Astrocyte of the hippocampus (primary cell): ENCODE results near the gene YPEL4.
A peak's percentile ranks its signal among the peaks of the same experiment; 100 is the strongest.

Experiments used
- DNase-seq: peaks from one replicate; pipeline ENCODE4 v3.0.0; 2011; ENCODE audit warnings: low read depth, low spot score

The YPEL4 gene

GRCh38 chr11:57633394-57634070 is 16.2 kb downstream of the YPEL4 start:
- no peak for DNase-seq

- no peak for DNase-seq
Measured at GRCh38 chr11:57632116-57632515, 17.6 kb downstream of the YPEL4 start.

DNA sequence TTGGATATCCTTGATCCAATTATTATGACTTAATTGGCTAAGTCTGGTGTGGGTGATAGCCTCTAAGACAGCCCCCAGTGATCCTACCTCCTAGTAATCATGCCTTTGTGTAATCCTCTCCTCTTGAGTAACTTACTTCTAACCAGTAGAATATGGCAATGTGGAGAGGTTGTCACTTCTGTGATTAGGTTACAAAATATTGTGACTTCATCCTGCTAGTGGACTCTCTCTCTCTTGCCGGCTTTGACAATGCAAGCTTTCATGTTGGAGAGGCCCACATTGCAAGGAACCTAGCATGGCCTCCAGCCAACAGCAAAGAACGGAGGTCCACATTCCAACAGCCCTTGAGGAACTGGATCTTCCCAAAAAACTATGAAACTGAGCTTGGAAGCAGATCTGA is 19.5 kb downstream of the YPEL4 start:
- no peak for DNase-seq

DNA sequence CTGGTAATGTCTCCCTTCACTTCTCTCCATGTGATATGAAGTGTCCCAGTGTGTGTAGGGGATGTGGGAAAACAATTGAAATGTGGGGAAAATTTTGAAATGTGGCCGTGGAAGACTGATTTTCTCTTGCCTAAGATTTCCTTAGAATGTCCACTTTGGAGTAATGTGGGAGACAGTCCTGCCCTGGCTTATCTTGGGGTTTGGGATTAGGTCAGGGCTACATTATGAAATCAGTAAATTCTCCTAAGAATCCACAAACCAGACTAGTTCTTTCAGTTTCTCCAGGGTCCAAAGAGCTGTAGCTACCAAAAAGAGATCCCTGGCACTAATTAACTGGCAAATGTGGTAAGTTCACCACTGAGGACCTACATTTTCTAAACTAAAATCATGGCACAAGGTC is 22.8 kb downstream of the YPEL4 start:
- DNase-seq = no peak

DNA sequence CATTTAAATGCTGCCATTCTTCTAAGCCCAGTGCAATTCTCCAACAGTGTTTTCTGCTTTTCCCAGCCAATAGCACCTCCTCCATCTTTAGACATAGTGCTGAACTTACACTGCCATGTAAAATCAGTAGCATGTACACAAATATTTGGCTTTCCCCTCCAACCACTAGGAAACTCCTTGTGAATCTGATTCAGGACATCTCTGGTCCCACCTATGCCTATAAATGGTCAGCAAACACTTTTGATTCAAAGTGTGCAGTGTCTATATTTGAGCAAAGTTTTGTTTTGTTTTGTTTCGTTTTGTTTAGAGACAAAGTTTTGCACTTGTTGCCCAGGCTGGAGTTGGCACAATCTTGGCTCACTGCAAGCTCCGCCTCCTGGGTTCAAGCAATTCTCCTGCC is 24.8 kb downstream of the YPEL4 start:
- no peak for DNase-seq

DNA sequence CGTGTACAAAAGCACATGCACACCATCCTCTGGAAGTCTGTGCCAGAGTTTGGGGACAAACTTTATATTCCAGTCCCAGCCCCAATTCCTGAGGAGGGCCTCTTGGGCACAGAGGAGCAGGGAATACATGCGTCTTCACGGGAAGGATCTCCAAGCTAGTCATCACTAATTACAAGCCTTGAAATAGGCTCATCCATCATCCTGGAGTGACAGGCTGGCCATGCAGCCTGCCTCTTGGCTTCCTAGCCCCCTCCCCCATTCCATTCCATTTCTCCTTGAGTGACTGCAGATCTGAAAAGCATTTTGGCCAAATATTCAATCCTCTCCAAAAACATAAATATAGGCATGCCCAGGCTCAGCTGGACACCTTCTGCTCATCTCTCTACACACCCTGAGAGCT is 27.4 kb downstream of the YPEL4 start:
- no peak for DNase-seq

DNA sequence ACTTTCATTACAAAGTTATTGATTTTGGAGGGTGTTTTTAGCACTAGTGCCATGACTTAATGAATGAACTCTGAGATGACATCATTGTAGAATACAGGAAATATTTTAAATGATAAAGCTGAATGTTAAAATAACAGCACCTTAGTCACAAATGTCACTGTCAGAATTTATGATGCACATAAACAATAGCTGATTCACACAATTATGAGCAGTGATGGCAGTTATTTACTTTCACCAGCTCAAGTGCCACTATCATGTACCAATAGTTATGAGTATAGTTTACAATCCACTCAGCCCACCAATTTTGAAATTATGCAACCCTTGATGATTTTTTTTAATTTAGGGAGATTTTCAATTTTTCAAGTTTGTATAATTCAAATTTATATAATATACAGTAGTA is 29.2 kb downstream of the YPEL4 start:
- DNase-seq = no peak

- no peak for DNase-seq
Measured at GRCh38 chr11:57619331-57619730, 30.4 kb downstream of the YPEL4 start.

DNA sequence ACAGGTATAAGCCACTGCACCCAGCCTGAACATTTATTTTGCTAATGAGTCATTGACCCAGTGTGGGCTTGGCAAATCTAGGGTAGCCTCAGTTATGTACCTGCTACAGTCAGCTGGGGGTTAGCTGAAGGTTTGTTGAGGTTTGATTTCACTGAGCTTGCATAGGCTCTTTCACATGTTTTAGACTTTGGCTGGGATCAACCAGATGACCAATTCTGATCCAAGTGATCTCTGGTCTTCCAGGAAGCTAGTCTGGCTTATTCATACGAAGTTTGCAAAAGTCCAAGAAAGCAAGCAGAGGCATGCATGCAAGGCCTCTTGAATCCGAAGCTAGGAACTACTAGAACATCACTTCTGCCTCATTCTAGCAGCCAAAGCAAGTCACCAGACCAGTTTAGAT is 31.3 kb downstream of the YPEL4 start:
- DNase-seq = no peak

GRCh38 chr11:57616595-57616994 is 33.1 kb downstream of the YPEL4 start:
- no peak for DNase-seq

DNA sequence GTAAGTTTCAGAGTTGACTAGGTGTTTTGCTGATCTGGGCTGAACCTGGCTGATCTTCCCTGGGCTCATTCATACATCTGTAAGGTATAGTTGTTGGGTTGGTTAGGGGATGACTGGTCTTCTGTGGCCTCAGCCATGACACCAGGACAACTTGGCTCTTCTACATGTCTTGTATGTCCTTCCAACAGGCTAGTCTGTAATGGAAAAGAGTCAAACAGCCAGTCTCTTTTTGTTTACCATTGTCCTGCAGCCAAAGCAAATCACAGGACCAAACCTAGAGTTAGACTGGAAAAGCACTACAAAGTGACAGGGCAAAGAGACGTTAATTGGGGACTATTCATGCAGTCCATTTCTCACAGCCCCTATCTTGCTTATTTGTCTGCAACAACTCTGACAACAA is 34.4 kb downstream of the YPEL4 start:
- DNase-seq = no peak

- DNase-seq = no peak
Measured at GRCh38 chr11:57614234-57614772, 35.4 kb downstream of the YPEL4 start.

- no peak for DNase-seq
Measured at GRCh38 chr11:57610170-57610569, 39.5 kb downstream of the YPEL4 start.

- no peak for DNase-seq
Measured at GRCh38 chr11:57605028-57605420, 44.7 kb downstream of the YPEL4 start.

DNA sequence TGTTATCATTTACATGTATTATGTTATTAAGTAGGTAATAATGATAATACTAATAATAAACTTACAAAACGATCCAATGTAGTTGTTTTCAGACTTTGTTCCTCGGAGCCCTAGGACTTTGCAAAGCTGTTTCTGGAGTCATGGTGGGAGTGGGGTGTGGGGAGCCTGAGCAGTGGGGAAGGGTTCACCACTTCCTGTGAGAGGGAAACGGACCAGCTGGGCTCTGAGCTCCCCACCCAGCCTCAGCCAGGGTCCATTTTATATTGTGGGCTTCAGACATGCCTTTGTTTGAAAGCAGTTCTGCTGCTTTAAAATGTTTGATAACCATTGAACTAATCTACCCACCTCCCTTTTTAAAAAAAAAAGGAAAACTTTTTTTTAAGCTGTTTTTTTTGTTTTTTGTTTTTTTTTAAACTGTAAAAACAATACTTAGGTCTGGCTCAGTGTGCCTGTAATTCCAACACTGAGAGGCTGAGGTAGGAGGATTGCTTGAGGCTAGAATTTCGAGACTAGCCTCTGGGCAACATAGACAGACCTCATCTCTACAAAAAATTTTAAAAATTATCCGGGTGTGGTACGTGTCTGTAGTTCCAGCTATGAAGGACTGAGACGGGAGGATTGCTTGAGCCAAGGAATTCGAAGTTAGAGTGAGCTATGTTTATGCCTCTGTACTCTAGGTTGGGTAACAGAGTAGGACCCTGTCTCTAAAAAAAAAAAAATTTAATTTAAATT is 45.2 kb downstream of the YPEL4 start:
- no peak for DNase-seq

- no peak for DNase-seq
Measured at GRCh38 chr11:57601297-57601696, 48.4 kb downstream of the YPEL4 start.

- no peak for DNase-seq
Measured at GRCh38 chr11:57599381-57599780, 50.3 kb downstream of the YPEL4 start.

DNA sequence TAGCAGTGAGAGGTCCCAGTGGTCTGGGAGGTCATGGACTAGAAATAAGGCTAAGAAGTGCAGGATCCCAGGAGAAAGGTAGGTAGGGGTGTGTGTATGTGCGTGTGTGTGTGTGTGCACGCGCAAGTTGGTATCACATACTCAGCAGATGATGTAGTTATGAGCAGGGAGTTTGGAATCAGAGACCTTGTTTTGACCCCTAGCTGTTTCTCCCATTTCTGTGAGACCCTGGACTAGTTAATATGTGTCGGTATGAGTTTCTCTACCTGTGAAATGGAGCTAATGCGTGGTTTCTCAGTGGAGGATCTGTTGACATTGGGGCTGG is 50.9 kb downstream of the YPEL4 start:
- DNase-seq = peak; percentile 10

- DNase-seq = peak; percentile 52
Measured at GRCh38 chr11:57597916-57598830, 51.5 kb downstream of the YPEL4 start.

DNA sequence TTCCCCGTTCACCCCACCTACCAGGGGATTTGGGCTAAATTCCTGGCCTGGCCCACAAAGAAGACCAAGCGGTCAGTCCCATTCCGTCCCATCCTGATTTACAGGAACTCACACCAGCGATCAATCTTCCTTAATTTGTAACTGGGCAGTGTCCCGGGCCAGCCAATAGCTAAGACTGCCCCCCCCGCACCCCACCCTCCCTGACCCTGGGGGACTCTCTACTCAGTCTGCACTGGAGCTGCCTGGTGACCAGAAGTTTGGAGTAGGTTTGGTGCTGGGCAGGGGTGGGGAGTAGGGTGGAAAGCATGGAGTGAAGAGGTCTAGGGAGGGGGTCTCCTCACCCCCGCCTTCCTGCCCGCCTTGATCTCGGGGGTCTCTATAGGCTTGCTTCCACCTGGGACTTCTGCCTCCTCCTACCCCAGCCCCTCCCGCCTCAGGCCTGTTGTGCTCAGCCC is 52.2 kb downstream of the YPEL4 start, which contains the start of gene SERPING1:
TSS of gene SERPING1 (plus strand) at position 225 of the 455 bp plus-strand sequence. CDS start 586 bp downstream, outside the sequence.
- no peak for DNase-seq

- DNase-seq = no peak
Measured at GRCh38 chr11:57596266-57596885, 53.3 kb downstream of the YPEL4 start.
